Measurements from ENCODE around the gene MDK. TPM values are rescaled to one million over a fixed set of nuclear protein-coding genes. Genes with fewer than 3 reads are reported as not detected.

The MDK gene
- total RNA-seq (10 to 100 TPM; 22.6 to 52.8 (median 36.8) TPM), polyA plus RNA-seq (10 to 100 TPM; 16.2 to 26.6 (median 22.3) TPM)
- long read RNA-seq, donor 1, transcript MDK-202 (5 exons, 951 nt): minor isoform, 8 of 394 reads
- long read RNA-seq, donor 1, transcript MDK-205 (5 exons, 1,166 nt): minor isoform, 15 of 394 reads
- long read RNA-seq, donor 1, transcript MDK-206 (4 exons, 1,026 nt): minor isoform, 42 of 394 reads
- long read RNA-seq, donor 1, transcript MDK-203 (5 exons, 828 nt): major isoform, 206 of 394 reads
- long read RNA-seq, donor 1, partial matches to known transcripts: 113 of 394 reads
- long read RNA-seq, donor 1, other reads (novel, unspliced or antisense): 0 of 394 reads
- long read RNA-seq, donor 2, transcript MDK-203 (5 exons, 828 nt): major isoform, 126 of 235 reads
- long read RNA-seq, donor 2, transcript MDK-206 (4 exons, 1,026 nt): minor isoform, 24 of 235 reads
- long read RNA-seq, donor 2, transcript MDK-205 (5 exons, 1,166 nt): minor isoform, 16 of 235 reads
- long read RNA-seq, donor 2, partial matches to known transcripts: 47 of 235 reads
- long read RNA-seq, donor 2, other reads (novel, unspliced or antisense): 15 of 235 reads

- Histone ChIP-seq H3K4me1 (peaks cover 7 to 70% (median 37%) of the 10 kb centered on the region in 6 donors), H3K4me3 (peak within 1 kb of the TSS; percentile 58 to 85 (median 63)), H3K9me3 (no peaks in the 10 kb centered on the region), H3K27ac (peak within 1 kb of the TSS; percentile 60 to 85 (median 82)), H3K27me3 (replicated peaks in 1 of 7) (peaks cover 0 to 56% (median 14%) of the 10 kb centered on the region in 7 donors), H3K36me3 (peaks cover 4 to 38% (median 17%) of the 10 kb centered on the region in 6 donors)
- intact Hi-C loops (cut with DNase I; ENCODE audit: low total_unique reads): loop anchor here (10.0 kb wide), 1 partner anchor 214 kb away; the partner anchor contains the start of gene AMBRA1
- no peak for TF ChIP-seq CTCF (IDR thresholded peaks at IDR 0.05 in 8 of 11, conservative IDR thresholded peaks at IDR 0.05 in 3 of 11)
- peak in 2 of 3 donors; percentile 32 to 73 for TF ChIP-seq POLR2AphosphoS5 (IDR thresholded peaks at IDR 0.05)
- DNase-seq: peak; percentile 89
- 0 to 1% (median 1%) methylated on average over 3 to 95 of the region's 96 CpGs for WGBS, 5 donors
Observed at GRCh38 chr11:46381048-46381818, at the start of gene MDK. Gene MDK, plus strand, starts transcription at chr11:46381669. Its CDS starts 389 bp downstream, at chr11:46382058.

- WGBS, 5 donors: 31 to 42% (median 33%) methylated on average over 4 to 8 of the region's 8 CpGs
- H3K27me3 ChIP-seq (replicated peaks in 1 of 7): peaks cover 0 to 81% (median 45%) of the 10 kb centered on the region in 7 donors
- H3K36me3 ChIP-seq: no peaks in the 10 kb centered on the region
- no peak for DNase-seq
- peak overlapping the region in 7 of 8 donors; percentile 32 to 72 (median 39) for H3K4me3 ChIP-seq
- no peak for TF ChIP-seq CTCF (IDR thresholded peaks at IDR 0.05 in 8 of 11, conservative IDR thresholded peaks at IDR 0.05 in 3 of 11)
- no peak for TF ChIP-seq POLR2A (IDR thresholded peaks at IDR 0.05)
- no peak for TF ChIP-seq POLR2AphosphoS5 (IDR thresholded peaks at IDR 0.05)
- intact Hi-C loops (cut with DNase I; ENCODE audit: low total_unique reads): no loop called here
- H3K27ac ChIP-seq: peak overlapping the region in 3 of 8 donors; percentile 31 to 55 (median 51)
- peaks cover 9 to 77% (median 37%) of the 10 kb centered on the region in 6 donors for H3K4me1 ChIP-seq
- H3K9me3 ChIP-seq: no peaks in the 10 kb centered on the region
Observed at GRCh38 chr11:46332093-46332567, 49.3 kb upstream of the MDK start.

GRCh38 chr11:46332568-46333393 is 48.7 kb upstream of the MDK start:
- intact Hi-C loops (cut with DNase I; ENCODE audit: low total_unique reads): no loop called here
- Histone ChIP-seq H3K36me3 (no peaks in the 10 kb centered on the region), H3K9me3 (no peaks in the 10 kb centered on the region), H3K27ac (peak overlapping the region in 3 of 8 donors; percentile 31 to 55 (median 51)), H3K27me3 (replicated peaks in 1 of 7) (peaks cover 0 to 81% (median 45%) of the 10 kb centered on the region in 7 donors), H3K4me3 (peak overlapping the region; percentile 32 to 72 (median 41)), H3K4me1 (peaks cover 9 to 77% (median 37%) of the 10 kb centered on the region in 6 donors)
- 1 to 2% (median 2%) methylated on average over 21 to 99 of the region's 99 CpGs; no CpG with 5 or more reads in 1 of the 5 donors for WGBS, 5 donors
- TF ChIP-seq POLR2A (IDR thresholded peaks at IDR 0.05): no peak
- TF ChIP-seq POLR2AphosphoS5 (IDR thresholded peaks at IDR 0.05): no peak
- TF ChIP-seq CTCF (IDR thresholded peaks at IDR 0.05 in 8 of 11, conservative IDR thresholded peaks at IDR 0.05 in 3 of 11): no peak
- peak; percentile 85 for DNase-seq
